Spleen (tissue), 11 donors: ENCODE data around the gene PRSS38. TPM values are rescaled to one million over a fixed set of nuclear protein-coding genes. Genes with fewer than 3 reads are reported as not detected.

Experiments
- DNase-seq: peaks from one replicate; pipeline ENCODE4 v3.0.0-alpha.2; 2020
- H3K27ac ChIP-seq, 8 donors: fragments of 200-600 bp; sonication (generic) in 7 of 8; 1 replicate in 4 of 8; 2 replicates in 4 of 8; pipeline versions ENCODE4 v1.5.0 to v1.8.0; 2016 to 2021; ENCODE audit warnings: inconsistent platforms in 4 of 8, mild to moderate bottlenecking in 4 of 8, moderate library complexity in 1 of 8
- H3K27me3 ChIP-seq, 7 donors: fragments of 200-600 bp; sonication (generic) in 6 of 7; replicated peaks in 1 of 7; 1 replicate in 4 of 7; 2 replicates in 3 of 7; pipeline versions ENCODE4 v1.5.0 to v1.8.0; 2016 to 2021; ENCODE audit warnings: inconsistent platforms in 3 of 7, mild to moderate bottlenecking in 1 of 7
- H3K36me3 ChIP-seq, 6 donors: fragments of 200-600 bp; sonication (generic) in 5 of 6; 1 replicate in 4 of 6; 2 replicates in 2 of 6; pipeline versions ENCODE4 v1.5.0 to v1.8.0; 2016 to 2021; ENCODE audit warnings: inconsistent platforms in 2 of 6
- H3K4me1 ChIP-seq, 6 donors: fragments of 200-600 bp; sonication (generic) in 5 of 6; 1 replicate in 3 of 6; 2 replicates in 3 of 6; pipeline versions ENCODE4 v1.5.0 to v1.8.0; 2016 to 2021; ENCODE audit warnings: inconsistent platforms in 3 of 6
- H3K4me3 ChIP-seq, 8 donors: fragments of 200-600 bp; sonication (generic) in 7 of 8; 1 replicate in 4 of 8; 2 replicates in 4 of 8; pipeline versions ENCODE4 v1.5.0 to v1.8.0; 2016 to 2021; ENCODE audit warnings: inconsistent platforms in 4 of 8, mild to moderate bottlenecking in 4 of 8, moderate library complexity in 2 of 8
- H3K9me3 ChIP-seq, 8 donors: fragments of 200-600 bp; sonication (generic) in 7 of 8; 1 replicate in 4 of 8; 2 replicates in 4 of 8; pipeline versions ENCODE4 v1.5.0 to v1.8.0; 2016 to 2021; ENCODE audit warnings: inconsistent platforms in 4 of 8
- CTCF ChIP-seq, 11 experiments: fragments of 200-600 bp in 7 of 11; fragments of 450-650 bp in 4 of 11; sonication (generic) in 4 of 11; IDR thresholded peaks in 8 of 11; conservative IDR thresholded peaks in 3 of 11; 1 replicate in 7 of 11; 2 replicates in 4 of 11; pipeline versions ENCODE4 v1.4.0 to v1.8.0; 2016 to 2021; ENCODE audit warnings: antibody characterized with exemption in 11 of 11, inconsistent platforms in 4 of 11, mild to moderate bottlenecking in 1 of 11
- POLR2A ChIP-seq, 3 donors: fragments of 450-650 bp; IDR thresholded peaks; one replicate each; pipeline ENCODE4 v1.5.1; 2017; ENCODE audit warnings: antibody characterized with exemption in 3 of 3, mild to moderate bottlenecking in 1 of 3
- POLR2AphosphoS5 ChIP-seq, 3 donors: sonication (generic); formaldehyde crosslinking; IDR thresholded peaks; one replicate each; pipeline ENCODE4 v1.5.1; 2017; ENCODE audit warnings: antibody characterized with exemption in 3 of 3
- WGBS, 5 donors: extraction: QIAGEN DNeasy Blood & Tissue Kit in 3 of 5; methylation state at CpG; one replicate each; pipeline versions ENCODE4 v1.1.5 to v1.1.7; 2013 to 2018; 5-methylcytosine and 5-hydroxymethylcytosine counted together
- intact Hi-C: fragments of 100-400 bp; cut with DNase I; formaldehyde crosslinking; loops from one replicate; pipeline ENCODE4 v1.15.0; 2023; ENCODE audit warnings: low total_unique reads
- polyA plus RNA-seq, 3 donors: library from polyadenylated mRNA; stranded (reverse); fragments of 200-250 nt; gene quantifications; one replicate each; pipeline ENCODE4 v1.2.1, GENCODE V29; 2013
- total RNA-seq, 7 donors: library from RNA; depleted of rRNA in 3 of 7; stranded (reverse); fragments of >200 nt in 3 of 7; fragmentation: NEBNext Ultra II Directional in 4 of 7; extraction: Animal tissue kit (Norgen Biotek cat#: 25700) in 4 of 7; gene quantifications; one replicate each; pipeline versions ENCODE4 v1.1.0 to v1.2.1, GENCODE V29; 2016 to 2021
- donor health status: healthy with polysubstance abuse.
- donor health status: DM: no; HTN: no; CAD: no; lungs with moderate emphysema.
- donor health status: DM: no; HTN: no; CAD: no.
- donor health status: Bipolar disorder and iron deficiency.
- donor health status: healthy.
- donor health status: DM: no; HTN: no; CAD: no.
- donor health status: DM: yes; HTN: yes; CAD: no.

Gene PRSS38
- total and polyA plus RNA-seq, 10 donors, result not detected

- WGBS, 5 donors, result 70 to 93% (median 86%) methylated on average over 2 to 5 of the region's 5 CpGs
- Histone ChIP-seq H3K4me1 (peaks cover 0 to 8% (median 0%) of the 10 kb centered on the region in 6 donors), H3K27me3 (peaks cover 0 to 5% (median 0%) of the 10 kb centered on the region in 7 donors), H3K4me3 (no peak overlapping the region), H3K36me3 (no peaks in the 10 kb centered on the region), H3K27ac (no peak overlapping the region), H3K9me3 (no peaks in the 10 kb centered on the region)
- DNase-seq, result no peak
- intact Hi-C loops, result no loop called here
- TF ChIP-seq CTCF (IDR thresholded peaks at IDR 0.05 in 8 of 11, conservative IDR thresholded peaks at IDR 0.05 in 3 of 11) (no peak), POLR2AphosphoS5 (IDR thresholded peaks at IDR 0.05) (no peak), POLR2A (IDR thresholded peaks at IDR 0.05) (no peak)
Measured at GRCh38 chr1:227796359-227796915, 19.0 kb upstream of the PRSS38 start.

- 80 to 97% (median 90%) methylated on average over 3 of the region's 3 CpGs for WGBS, 5 donors
- intact Hi-C loops, result no loop called here
- Histone ChIP-seq H3K4me3 (no peak overlapping the region), H3K4me1 (peaks cover 0 to 8% (median 0%) of the 10 kb centered on the region in 6 donors), H3K27ac (no peak overlapping the region), H3K36me3 (no peaks in the 10 kb centered on the region), H3K9me3 (no peaks in the 10 kb centered on the region), H3K27me3 (peaks cover 0 to 5% (median 0%) of the 10 kb centered on the region in 7 donors)
- TF ChIP-seq CTCF (IDR thresholded peaks at IDR 0.05 in 8 of 11, conservative IDR thresholded peaks at IDR 0.05 in 3 of 11), result no peak
- no peak for DNase-seq
Measured at GRCh38 chr1:227797144-227797543, 18.3 kb upstream of the PRSS38 start.

GRCh38 chr1:227797625-227798024, 17.9 kb upstream of the PRSS38 start:
- no peak for TF ChIP-seq CTCF (IDR thresholded peaks at IDR 0.05 in 8 of 11, conservative IDR thresholded peaks at IDR 0.05 in 3 of 11)
- no peak for TF ChIP-seq POLR2AphosphoS5 (IDR thresholded peaks at IDR 0.05)
- TF ChIP-seq POLR2A (IDR thresholded peaks at IDR 0.05), result no peak
- H3K4me3 ChIP-seq, result no peak overlapping the region
- peaks cover 0 to 8% (median 0%) of the 10 kb centered on the region in 6 donors for H3K4me1 ChIP-seq
- no peaks in the 10 kb centered on the region for H3K9me3 ChIP-seq
- 78 to 90% (median 88%) methylated on average over 3 of the region's 3 CpGs for WGBS, 5 donors
- H3K27me3 ChIP-seq, result peaks cover 0 to 5% (median 0%) of the 10 kb centered on the region in 7 donors
- H3K36me3 ChIP-seq, result no peaks in the 10 kb centered on the region
- intact Hi-C loops, result no loop called here
- no peak overlapping the region for H3K27ac ChIP-seq
- no peak for DNase-seq

- 74 to 88% (median 85%) methylated on average over 11 to 16 of the region's 16 CpGs for WGBS, 5 donors
- H3K4me1 ChIP-seq, result peaks cover 0 to 8% (median 0%) of the 10 kb centered on the region in 6 donors
- TF ChIP-seq POLR2AphosphoS5 (IDR thresholded peaks at IDR 0.05) (no peak), CTCF (IDR thresholded peaks at IDR 0.05 in 8 of 11, conservative IDR thresholded peaks at IDR 0.05 in 3 of 11) (no peak), POLR2A (IDR thresholded peaks at IDR 0.05) (no peak)
- H3K4me3 ChIP-seq, result no peak overlapping the region
- H3K9me3 ChIP-seq, result peaks cover 0 to 2% (median 0%) of the 10 kb centered on the region in 8 donors
- intact Hi-C loops, result no loop called here
- H3K27ac ChIP-seq, result no peak overlapping the region
- DNase-seq, result no peak
- H3K27me3 ChIP-seq, result peaks cover 0 to 5% (median 0%) of the 10 kb centered on the region in 7 donors
- no peaks in the 10 kb centered on the region for H3K36me3 ChIP-seq
Measured at GRCh38 chr1:227798078-227798802, 17.2 kb upstream of the PRSS38 start.
